Adipose tissue (tissue), 3 donors: Measurements from ENCODE around the gene MYLIP. TPM values are rescaled to one million over a fixed set of nuclear protein-coding genes. Genes with fewer than 3 reads are reported as not detected.
"Not testable (repeated sequence)": the region's sequence is repeated elsewhere in the genome, so short reads cannot be mapped to it uniquely, and the experiment has no call there.

Experiments
- H3K27ac ChIP-seq: one replicate; pipeline ENCODE4 v1.5.1; 2013; ENCODE audit warnings: low read depth, low read length
- WGBS, 3 donors: extraction: QIAGEN DNeasy Blood & Tissue Kit; methylation state at CpG; one replicate each; pipeline ENCODE4 v1.1.7; 2013; 5-methylcytosine and 5-hydroxymethylcytosine counted together
- polyA plus RNA-seq, 3 donors: library from polyadenylated mRNA; stranded (reverse); fragments of 200-250 nt; gene quantifications; one replicate each; pipeline ENCODE4 v1.2.3, GENCODE V29; 2013
- donor health status: healthy with polysubstance abuse.
- donor health status: Bipolar disorder and iron deficiency.
- donor health status: healthy.

The MYLIP gene
- polyA plus RNA-seq, 3 donors, result 10.3 to 32.1 (median 24.0) TPM

GRCh38 chr6:16162003-16162402, 33.1 kb downstream of the MYLIP start:
- H3K27ac ChIP-seq, result no peak overlapping the region
- WGBS, 3 donors, result 74 to 84% (median 77%) methylated on average over 2 of the region's 2 CpGs

GRCh38 chr6:16163066-16163465, 34.2 kb downstream of the MYLIP start:
- H3K27ac ChIP-seq, result no peak overlapping the region
- 75 to 80% (median 79%) methylated on average over 1 of the region's 1 CpG for WGBS, 3 donors

GRCh38 chr6:16163535-16164300, 34.8 kb downstream of the MYLIP start:
- H3K27ac ChIP-seq, result no peak overlapping the region
- WGBS, 3 donors, result 62 to 75% (median 66%) methylated on average over 2 of the region's 2 CpGs

GRCh38 chr6:16165641-16166040, 36.8 kb downstream of the MYLIP start:
- WGBS, 3 donors, result 90 to 95% (median 93%) methylated on average over 5 of the region's 5 CpGs
- H3K27ac ChIP-seq, result no peak overlapping the region

- H3K27ac ChIP-seq, result no peak overlapping the region
- WGBS, 3 donors, result 64 to 66% (median 65%) methylated on average over 4 of the region's 4 CpGs
Measured at GRCh38 chr6:16166871-16167608, 38.2 kb downstream of the MYLIP start.

GRCh38 chr6:16168121-16168520, 39.2 kb downstream of the MYLIP start:
- 31 to 63% (median 58%) methylated on average over 5 of the region's 5 CpGs for WGBS, 3 donors
- no peak overlapping the region for H3K27ac ChIP-seq

GRCh38 chr6:16168858-16169257, 40.0 kb downstream of the MYLIP start:
- H3K27ac ChIP-seq, result no peak overlapping the region
- 60 to 77% (median 69%) methylated on average over 3 of the region's 3 CpGs for WGBS, 3 donors

GRCh38 chr6:16171400-16171799, 42.5 kb downstream of the MYLIP start:
- WGBS, 3 donors, result 96 to 100% (median 98%) methylated on average over 2 of the region's 2 CpGs
- H3K27ac ChIP-seq, result no peak overlapping the region

GRCh38 chr6:16173167-16173940, 44.5 kb downstream of the MYLIP start:
- 82 to 92% (median 89%) methylated on average over 3 of the region's 3 CpGs for whole genome bisulfite sequencing, 3 donors
- H3K27ac ChIP-seq, result no peak overlapping the region

GRCh38 chr6:16174416-16175078, 45.7 kb downstream of the MYLIP start:
- no peak overlapping the region for H3K27ac ChIP-seq
- 58 to 87% (median 85%) methylated on average over 8 of the region's 8 CpGs for WGBS, 3 donors

GRCh38 chr6:16176600-16176999, 47.7 kb downstream of the MYLIP start:
- not testable (repeated sequence) for H3K27ac ChIP-seq
- 82 to 100% (median 96%) methylated on average over 1 of the region's 1 CpG for WGBS, 3 donors

GRCh38 chr6:16177881-16178280, 49.0 kb downstream of the MYLIP start:
- H3K27ac ChIP-seq, result no peak overlapping the region
- WGBS, 3 donors, result 95 to 96% (median 96%) methylated on average over 5 of the region's 5 CpGs

- H3K27ac ChIP-seq, result no peak overlapping the region
- 85 to 93% (median 93%) methylated on average over 7 of the region's 7 CpGs for WGBS, 3 donors
Measured at GRCh38 chr6:16178351-16178750, 49.5 kb downstream of the MYLIP start.

- no peak overlapping the region for H3K27ac ChIP-seq
- WGBS, 3 donors, result 87 to 100% (median 99%) methylated on average over 2 of the region's 2 CpGs
Measured at GRCh38 chr6:16179063-16179462, 50.2 kb downstream of the MYLIP start.

GRCh38 chr6:16179970-16180431, 51.1 kb downstream of the MYLIP start:
- no peak overlapping the region for H3K27ac ChIP-seq
- 50 to 89% (median 60%) methylated on average over 16 of the region's 16 CpGs for WGBS, 3 donors

GRCh38 chr6:16180696-16181438, 52.0 kb downstream of the MYLIP start:
- H3K27ac ChIP-seq, result no peak overlapping the region
- 85 to 92% (median 86%) methylated on average over 45 of the region's 45 CpGs for WGBS, 3 donors

GRCh38 chr6:16181439-16182297, 52.8 kb downstream of the MYLIP start:
- H3K27ac ChIP-seq, result no peak overlapping the region
- 80 to 91% (median 90%) methylated on average over 14 of the region's 14 CpGs for whole genome bisulfite sequencing, 3 donors
